HUES64 (cell line): ENCODE data around the gene RHOT2.
"Not testable (repeated sequence)": the region's sequence is repeated elsewhere in the genome, so short reads cannot be mapped to it uniquely, and the experiment has no call there.

Experiments
- H3K27ac ChIP-seq: 2 replicates; pipeline ENCODE4 v1.7.0; 2013; ENCODE audit warnings: low read depth, low read length, inconsistent platforms
- H3K27me3 ChIP-seq: 2 replicates; pipeline ENCODE4 v1.6.1; 2013; ENCODE audit warnings: mild to moderate bottlenecking, low read length; ENCODE audit not compliant: insufficient read depth
- H3K36me3 ChIP-seq: 2 replicates; pipeline ENCODE4 v1.6.1; 2013; ENCODE audit warnings: mild to moderate bottlenecking, low read length; ENCODE audit not compliant: insufficient read depth
- H3K4me1 ChIP-seq: 2 replicates; pipeline ENCODE4 v1.6.1; 2013; ENCODE audit warnings: mild to moderate bottlenecking, low read length, moderate library complexity; ENCODE audit not compliant: insufficient read depth
- H3K4me3 ChIP-seq: 2 replicates; pipeline ENCODE4 v1.5.1; 2013; ENCODE audit warnings: mild to moderate bottlenecking, low read length, moderate library complexity
- H3K9ac ChIP-seq: 2 replicates; pipeline ENCODE4 v1.6.1; 2013; ENCODE audit warnings: mild to moderate bottlenecking, low read depth, low read length
- H3K9me3 ChIP-seq: 2 replicates; pipeline ENCODE4 v1.6.1; 2013; ENCODE audit warnings: low read depth, low read length; ENCODE audit not compliant: insufficient read depth
- WGBS: fragments of 150-250, 120-280 bp; methylation state at CpG from one replicate; pipeline ENCODE4 v1.1.7; 2013; ENCODE audit warnings: missing lambda C conversion rate; 5-methylcytosine and 5-hydroxymethylcytosine counted together

RHOT2 gene

DNA sequence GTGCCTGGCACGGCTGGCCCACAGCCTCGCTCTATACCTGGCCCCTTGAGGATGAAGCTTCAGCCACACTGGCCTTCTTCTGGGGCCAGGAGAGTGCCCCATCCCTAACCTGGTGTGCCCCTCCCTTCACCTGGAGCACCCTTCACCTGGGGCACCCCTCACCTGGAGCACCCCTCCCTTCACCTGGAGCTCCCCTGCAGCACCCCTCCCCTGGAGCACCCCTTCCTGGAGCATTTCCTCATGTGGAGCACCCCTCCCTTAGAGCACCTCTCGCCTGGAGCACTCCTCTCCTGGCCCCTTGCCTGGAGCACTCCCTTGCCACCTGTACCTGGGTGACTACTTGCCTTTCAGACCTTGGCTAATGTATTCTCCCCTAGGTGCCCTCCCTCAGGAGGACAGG, 40.1 kb downstream of the RHOT2 start:
- Histone ChIP-seq H3K4me3 (no peak overlapping the region), H3K9me3 (no peaks in the 10 kb centered on the region), H3K4me1 (no peaks in the 10 kb centered on the region), H3K36me3 (no peaks in the 10 kb centered on the region), H3K27me3 (peaks cover 83% of the 10 kb centered on the region), H3K27ac (no peak overlapping the region), H3K9ac (no peak overlapping the region)
- 65% methylated on average over 3 of the region's 3 CpGs for WGBS

DNA sequence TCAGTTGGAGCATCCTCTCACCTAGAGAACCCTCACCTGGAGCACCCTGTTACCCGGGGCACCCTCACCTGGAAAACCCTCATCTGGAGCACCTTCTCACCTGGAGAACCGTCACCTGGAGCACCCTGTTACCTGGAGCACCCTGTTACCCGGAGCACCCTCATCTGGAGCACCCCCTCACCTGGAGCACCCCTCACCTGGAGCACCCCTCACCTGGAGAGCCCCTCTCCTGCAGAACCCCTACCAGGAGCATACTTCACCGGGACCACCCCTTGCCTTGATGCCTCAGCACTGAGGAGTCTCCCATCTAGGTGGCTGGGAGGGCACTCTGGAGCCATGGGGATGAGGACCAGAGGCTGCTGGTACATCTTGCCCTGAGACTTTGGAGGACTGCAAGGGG, 41.0 kb downstream of the RHOT2 start:
- no peaks in the 10 kb centered on the region for H3K36me3 ChIP-seq
- no peak overlapping the region for H3K4me3 ChIP-seq
- no peaks in the 10 kb centered on the region for H3K4me1 ChIP-seq
- peaks cover 79% of the 10 kb centered on the region for H3K27me3 ChIP-seq
- 82% methylated on average over 3 of the region's 4 CpGs for WGBS
- no peak overlapping the region for H3K27ac ChIP-seq
- no peak overlapping the region for H3K9ac ChIP-seq
- H3K9me3 ChIP-seq: no peaks in the 10 kb centered on the region

DNA sequence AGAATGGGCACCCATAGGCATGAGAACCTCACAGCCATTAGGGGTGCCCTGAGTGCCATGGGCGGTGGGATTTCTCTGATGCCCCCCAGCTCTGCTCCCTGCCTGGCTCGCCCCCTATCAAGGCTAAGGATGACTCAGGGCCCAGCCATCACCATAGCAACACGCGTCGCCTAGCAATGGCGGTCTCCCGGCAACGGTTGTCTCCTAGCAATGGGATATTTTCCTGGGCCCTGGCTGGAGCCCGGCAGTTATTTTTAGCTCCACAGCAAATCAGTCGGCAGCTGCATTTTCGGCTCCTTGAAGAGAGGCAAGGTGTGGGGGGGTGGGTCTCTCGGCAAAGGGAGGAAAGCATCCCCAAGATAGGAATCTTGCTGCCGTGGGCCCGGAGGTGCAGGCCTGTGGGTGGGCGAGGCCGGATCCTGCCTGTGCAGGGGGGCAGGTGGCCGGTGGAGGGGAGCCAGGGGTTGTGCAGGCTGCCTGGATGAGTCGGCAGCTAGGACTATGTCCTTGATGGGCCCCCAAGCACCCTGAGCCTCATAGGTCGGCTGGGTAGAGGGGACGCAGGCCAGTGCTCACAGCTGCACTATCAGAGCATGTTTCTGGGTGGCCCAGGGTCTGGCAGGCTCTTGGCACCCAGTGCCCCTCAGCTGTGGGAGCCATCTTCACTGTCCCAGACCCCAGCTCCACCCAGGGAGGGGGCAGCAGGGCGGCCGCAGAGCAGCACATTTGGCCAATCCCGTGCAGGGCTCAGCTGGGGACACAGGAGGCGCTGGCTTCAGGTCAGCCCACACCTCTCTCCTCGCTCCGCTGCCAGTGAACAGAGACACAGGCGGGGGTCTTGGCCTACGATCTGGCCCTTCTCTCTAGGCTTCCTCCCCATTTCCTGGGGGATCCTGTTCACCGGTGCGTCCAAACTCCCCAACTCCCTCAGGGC, 41.9 kb downstream of the RHOT2 start:
- WGBS: 45% methylated on average over 30 of the region's 30 CpGs
- H3K9ac ChIP-seq: no peak overlapping the region
- no peaks in the 10 kb centered on the region for H3K4me1 ChIP-seq
- no peak overlapping the region for H3K4me3 ChIP-seq
- no peaks in the 10 kb centered on the region for H3K9me3 ChIP-seq
- H3K36me3 ChIP-seq: no peaks in the 10 kb centered on the region
- H3K27me3 ChIP-seq: peaks cover 78% of the 10 kb centered on the region
- H3K27ac ChIP-seq: no peak overlapping the region

DNA sequence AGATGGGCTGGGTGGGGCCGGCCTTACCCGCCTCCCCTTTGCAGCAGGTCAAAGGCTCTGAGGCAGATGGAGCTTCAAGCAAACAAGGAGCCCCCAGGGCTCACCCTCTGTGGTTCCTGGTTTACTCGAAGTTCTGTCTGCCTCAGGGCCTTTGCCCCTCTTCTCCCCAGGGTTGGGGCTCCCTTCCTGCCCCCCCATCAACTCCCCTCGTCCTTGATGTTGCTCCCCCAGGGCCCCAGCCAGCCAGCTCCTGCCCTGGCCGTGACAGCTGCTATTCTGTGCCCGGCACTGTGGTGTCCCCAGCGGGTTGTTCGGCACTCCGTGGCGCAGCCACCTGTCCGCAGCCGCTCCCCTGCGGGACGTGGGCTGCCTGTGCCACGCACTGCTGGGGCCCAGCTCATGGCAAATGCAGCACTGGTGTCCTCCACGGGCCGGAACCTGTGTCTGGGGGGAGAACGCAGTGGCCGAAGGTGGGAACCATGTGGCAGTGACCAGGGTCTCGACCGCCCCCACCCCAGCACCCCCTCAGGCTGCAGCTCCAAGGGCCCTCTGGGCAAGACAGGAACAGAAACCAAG, 42.7 kb downstream of the RHOT2 start:
- Histone ChIP-seq H3K36me3 (no peaks in the 10 kb centered on the region), H3K9me3 (no peaks in the 10 kb centered on the region), H3K9ac (no peak overlapping the region), H3K27me3 (peaks cover 75% of the 10 kb centered on the region), H3K4me3 (no peak overlapping the region), H3K27ac (no peak overlapping the region), H3K4me1 (no peaks in the 10 kb centered on the region)
- WGBS: 82% methylated on average over 21 of the region's 21 CpGs

DNA sequence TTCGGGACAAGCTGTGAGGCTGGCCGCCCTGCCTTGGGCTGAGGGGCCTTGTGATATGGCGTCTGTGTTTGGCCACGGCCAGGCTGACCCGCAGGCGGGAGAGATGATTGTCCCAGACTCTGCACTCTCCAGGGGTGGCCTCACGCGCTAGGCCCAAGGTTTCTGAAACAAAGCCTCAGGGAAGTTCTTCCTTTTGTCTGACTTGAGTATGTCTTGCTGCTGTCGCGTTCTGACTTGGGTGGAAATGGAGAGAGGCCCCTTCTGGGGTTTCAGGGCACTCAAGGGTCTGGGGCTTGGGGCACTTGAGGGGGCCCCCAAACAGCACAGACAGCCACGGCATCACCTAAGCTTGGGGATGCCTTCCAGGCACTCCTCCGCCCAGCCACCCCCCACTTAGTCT, 43.2 kb downstream of the RHOT2 start:
- Histone ChIP-seq H3K27me3 (peaks cover 77% of the 10 kb centered on the region), H3K27ac (no peak overlapping the region)

DNA sequence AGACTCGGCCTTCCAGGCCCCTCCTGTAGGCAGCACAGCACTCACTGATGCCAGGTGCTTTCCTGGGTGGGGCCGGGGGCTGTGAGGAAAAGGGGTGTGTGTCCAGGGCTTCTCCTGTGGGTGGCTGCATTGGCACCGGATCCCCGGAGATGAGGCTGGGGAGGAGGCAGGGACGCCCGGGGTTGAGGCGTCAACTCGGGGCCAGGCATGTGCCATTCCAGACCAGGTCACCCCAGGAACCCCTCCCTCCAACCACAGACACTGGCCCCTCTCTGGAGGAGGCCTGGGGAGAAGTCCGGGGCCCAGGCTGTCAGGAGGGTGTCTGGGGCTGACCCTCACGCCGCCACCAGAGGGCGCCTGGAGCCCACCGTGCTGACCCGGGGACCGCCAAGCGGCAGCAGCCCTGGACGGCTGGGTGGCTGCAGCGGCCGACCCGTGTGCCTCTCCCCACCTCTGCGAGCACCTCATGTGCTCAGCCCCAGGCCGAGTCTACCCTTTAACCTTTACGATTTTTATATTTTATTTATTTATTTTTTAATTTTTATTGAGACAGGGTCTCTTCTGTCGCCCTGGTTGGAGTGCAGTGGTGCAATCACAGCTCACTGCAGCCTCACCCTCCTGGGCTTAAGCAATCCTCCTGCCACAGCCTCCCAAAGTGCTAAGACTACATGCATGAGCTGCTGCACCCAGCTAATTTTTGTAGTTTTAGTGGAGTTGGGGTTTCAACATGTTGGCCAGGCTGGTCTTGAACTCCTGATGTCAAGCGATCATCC, 43.8 kb downstream of the RHOT2 start:
- H3K9ac ChIP-seq: no peak overlapping the region
- no peak overlapping the region for H3K27ac ChIP-seq
- H3K4me3 ChIP-seq: no peak overlapping the region
- no peaks in the 10 kb centered on the region for H3K36me3 ChIP-seq
- peaks cover 10% of the 10 kb centered on the region; the same call in 1 of the 2 replicates for H3K4me1 ChIP-seq
- no peaks in the 10 kb centered on the region for H3K9me3 ChIP-seq
- WGBS: 19% methylated on average over 22 of the region's 25 CpGs
- H3K27me3 ChIP-seq: peaks cover 77% of the 10 kb centered on the region

More for the DNA sequence above, 43.2 kb downstream of the RHOT2 start:
- Histone ChIP-seq H3K4me1 (0 out of 2 replicates have a peak, but pooled peaks cover 3% of the 10 kb centered on the region), H3K9me3 (no peaks in the 10 kb centered on the region), H3K4me3 (no peak overlapping the region), H3K36me3 (no peaks in the 10 kb centered on the region), H3K9ac (no peak overlapping the region)
- 82% methylated on average over 12 of the region's 12 CpGs for WGBS

DNA sequence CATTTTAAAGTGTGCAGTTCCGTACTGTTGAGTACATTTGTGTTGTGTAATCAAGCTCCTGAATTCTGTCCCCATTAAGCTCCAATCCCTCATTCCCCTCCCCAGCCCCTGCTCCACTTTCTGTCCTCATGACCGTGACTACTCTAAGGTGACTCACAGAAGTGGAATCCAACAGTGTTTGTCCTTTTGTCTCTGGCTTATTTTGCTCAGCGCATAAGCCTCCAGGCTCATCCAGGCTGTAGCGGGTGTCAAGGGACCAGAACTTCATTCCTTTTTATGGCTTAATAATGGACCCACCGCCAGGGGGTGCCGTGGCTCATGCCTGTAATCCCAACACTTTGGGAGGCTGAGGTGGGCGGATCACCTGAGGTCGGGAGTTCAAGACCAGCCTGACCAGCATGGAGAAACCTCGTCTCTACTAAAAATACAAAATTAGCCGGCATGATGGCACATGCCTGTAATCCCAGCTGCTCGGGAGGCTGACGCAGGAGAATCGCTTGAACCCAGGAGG, 44.9 kb downstream of the RHOT2 start:
- 49% methylated on average over 12 of the region's 13 CpGs for WGBS
- not testable (repeated sequence) for H3K27ac ChIP-seq
- peaks cover 11% of the 10 kb centered on the region; the same call in 1 of the 2 replicates for H3K4me1 ChIP-seq

DNA sequence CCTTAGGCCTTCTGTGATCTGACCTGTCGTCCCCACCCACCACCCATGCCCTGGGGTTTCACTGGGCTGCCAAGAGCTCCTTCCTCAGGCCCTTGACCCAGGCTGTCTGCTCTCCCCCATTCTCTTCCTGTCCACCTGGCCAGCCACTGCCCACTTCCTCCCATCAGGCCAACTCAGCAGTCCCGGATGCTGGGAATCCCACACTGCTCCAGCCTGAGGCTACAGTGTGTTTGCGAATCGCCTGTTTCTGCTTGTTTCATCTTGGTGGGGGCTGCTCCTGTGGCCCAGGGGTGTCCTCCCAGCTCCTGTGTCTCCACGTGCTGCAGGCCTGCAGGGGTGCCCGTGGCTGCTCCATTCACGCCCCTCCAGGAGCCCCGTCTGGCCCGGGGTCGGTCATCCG, 46.1 kb downstream of the RHOT2 start:
- peaks cover 60% of the 10 kb centered on the region for H3K27me3 ChIP-seq
- peaks cover 11% of the 10 kb centered on the region; the same call in 1 of the 2 replicates for H3K4me1 ChIP-seq
- no peak overlapping the region for H3K9ac ChIP-seq
- WGBS: 85% methylated on average over 11 of the region's 11 CpGs
- H3K9me3 ChIP-seq: no peaks in the 10 kb centered on the region
- H3K27ac ChIP-seq: no peak overlapping the region
- H3K4me3 ChIP-seq: no peak overlapping the region
- no peaks in the 10 kb centered on the region for H3K36me3 ChIP-seq

More for the DNA sequence above, 44.9 kb downstream of the RHOT2 start:
- not testable (repeated sequence) for H3K36me3 ChIP-seq, H3K9me3 ChIP-seq, H3K9ac ChIP-seq, H3K4me3 ChIP-seq
- H3K27me3 ChIP-seq: peaks cover 69% of the 10 kb centered on the region

DNA sequence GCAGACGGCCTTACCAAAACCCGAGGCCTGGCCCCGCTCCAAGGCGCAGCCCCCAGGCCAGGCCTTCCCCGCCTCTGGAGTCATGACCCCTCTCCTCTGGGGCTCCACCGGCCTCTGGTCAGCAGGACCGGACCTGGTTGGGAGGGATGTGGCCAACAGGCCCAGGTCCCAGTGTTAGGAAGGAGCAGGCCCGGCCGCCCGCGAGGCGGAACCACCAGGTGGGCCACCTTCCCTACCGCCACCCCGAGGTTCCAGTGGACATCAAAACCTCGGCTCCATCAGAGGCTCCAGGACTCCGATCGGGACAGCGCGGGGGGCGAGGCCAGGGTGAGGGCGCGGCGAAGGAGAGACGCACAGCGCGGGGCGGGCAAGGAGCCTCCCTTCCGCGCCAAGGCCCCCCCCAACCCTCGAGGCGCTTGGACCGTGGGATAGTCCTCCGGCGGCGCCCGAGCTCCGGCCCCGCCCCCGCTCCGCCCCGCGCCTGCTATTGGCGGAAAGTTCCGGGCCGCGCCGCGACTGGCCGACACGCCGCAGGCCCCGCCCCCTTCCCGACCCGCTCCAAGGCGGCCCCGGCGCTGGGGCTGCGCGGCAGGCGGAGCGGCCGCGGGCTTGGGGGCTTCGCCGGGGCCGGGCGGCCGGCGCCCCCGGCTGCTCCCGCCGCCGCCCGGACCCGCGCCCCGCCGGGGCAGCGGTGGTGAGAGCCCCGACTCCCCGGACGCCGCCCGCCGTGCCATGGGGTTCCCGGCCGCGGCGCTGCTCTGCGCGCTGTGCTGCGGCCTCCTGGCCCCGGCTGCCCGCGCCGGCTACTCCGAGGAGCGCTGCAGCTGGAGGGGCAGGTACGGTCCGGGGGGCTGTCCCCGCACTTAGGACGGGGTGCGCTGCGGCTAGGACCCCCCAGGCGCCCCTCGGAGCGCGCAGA, 46.9 kb downstream of the RHOT2 start, which contains the start of gene METRN:
Gene METRN (plus strand): TSS at position 561 of the 919 bp plus-strand sequence. CDS start 172 bp downstream, at position 733.
- Histone ChIP-seq H3K36me3 (no peaks in the 10 kb centered on the region), H3K27me3 (peaks cover 53% of the 10 kb centered on the region), H3K9ac (peak within 1 kb of the TSS; percentile 57), H3K4me3 (peak within 1 kb of the TSS; percentile 66), H3K9me3 (no peaks in the 10 kb centered on the region), H3K4me1 (peaks cover 13% of the 10 kb centered on the region; the same call in 1 of the 2 replicates), H3K27ac (no peak within 1 kb of the TSS)
- whole genome bisulfite sequencing: 9% methylated on average over 108 of the region's 108 CpGs
